GM12878 (cell line): ENCODE results near the gene GLT1D1. TPM values are rescaled to one million over a fixed set of nuclear protein-coding genes. Genes with fewer than 3 reads are reported as not detected.

Experiments
- BACH1 ChIP-seq: fragments of 450-650 bp; IDR thresholded peaks from 2 replicates; pipeline ENCODE4 v1.6.1; 2017; ENCODE audit warnings: mild to moderate bottlenecking, borderline replicate concordance
- CBFB ChIP-seq: IDR thresholded peaks from 2 replicates; pipeline ENCODE4 v1.6.1; 2016; ENCODE audit warnings: antibody characterized with exemption, low read depth
- CEBPZ ChIP-seq: fragments of 150-350 bp; IDR thresholded peaks from 2 replicates; pipeline ENCODE4 v1.6.1; 2016; ENCODE audit warnings: low read depth, low read length
- DPF2 ChIP-seq: fragments of 450-650 bp; IDR thresholded peaks from 2 replicates; pipeline ENCODE4 v1.6.1; 2017; ENCODE audit warnings: mild to moderate bottlenecking
- FOXM1 ChIP-seq: IDR thresholded peaks from 2 replicates; pipeline ENCODE4 v1.6.1; 2012; ENCODE audit warnings: low read depth, mild to moderate bottlenecking, inconsistent platforms, low read length, moderate library complexity
- IRF3 ChIP-seq: fragments of 450-650 bp; IDR thresholded peaks from 2 replicates; pipeline ENCODE4 v1.6.1; 2014; ENCODE audit warnings: mild to moderate bottlenecking
- KAT2A ChIP-seq: conservative IDR thresholded peaks from 2 replicates; pipeline ENCODE4 v1.6.1; 2011; ENCODE audit warnings: low read depth, low read length; ENCODE audit not compliant: control insufficient read depth
- MEF2B ChIP-seq: fragments of 450-650 bp; IDR thresholded peaks from 2 replicates; pipeline ENCODE4 v1.6.1; 2018; ENCODE audit warnings: mild to moderate bottlenecking, moderate library complexity; ENCODE audit not compliant: partially characterized antibody, poor library complexity, severe bottlenecking
- MTA2 ChIP-seq: fragments of 450-650 bp; IDR thresholded peaks from 2 replicates; pipeline ENCODE4 v1.6.1; 2016; ENCODE audit warnings: low read depth, mild to moderate bottlenecking, moderate library complexity
- NR2F1 ChIP-seq: fragments of 450-650 bp; conservative IDR thresholded peaks from 2 replicates; pipeline ENCODE4 v1.6.1; 2017; ENCODE audit warnings: mild to moderate bottlenecking
- POLR2AphosphoS5 ChIP-seq: IDR thresholded peaks from 2 replicates; pipeline ENCODE4 v1.6.1; 2011; ENCODE audit warnings: mild to moderate bottlenecking, low read length, inconsistent platforms
- POU2F2 ChIP-seq: IDR thresholded peaks from 3 replicates; pipeline ENCODE4 v1.6.1; 2011; ENCODE audit warnings: low read depth, mild to moderate bottlenecking, low read length, borderline replicate concordance
- RCOR1 ChIP-seq: conservative IDR thresholded peaks from 2 replicates; pipeline ENCODE4 v1.6.1; 2012; ENCODE audit warnings: low read depth, low read length, improper control_type of control experiment
- RELB ChIP-seq: fragments of 450-650 bp; IDR thresholded peaks from 2 replicates; pipeline ENCODE4 v1.6.1; 2017; ENCODE audit warnings: low read depth, mild to moderate bottlenecking, moderate library complexity
- SKIL ChIP-seq: fragments of 450-650 bp; IDR thresholded peaks from 2 replicates; pipeline ENCODE4 v1.6.1; 2017; ENCODE audit warnings: mild to moderate bottlenecking, low read depth, inconsistent platforms; ENCODE audit not compliant: poor library complexity, severe bottlenecking
- SMC3 ChIP-seq: IDR thresholded peaks from 2 replicates; pipeline ENCODE4 v1.6.1; 2011; ENCODE audit warnings: low read length, improper control_type of control experiment, borderline replicate concordance
- WRNIP1 ChIP-seq: IDR thresholded peaks from 2 replicates; pipeline ENCODE4 v1.6.1; 2011; ENCODE audit warnings: low read depth, low read length, improper control_type of control experiment, borderline replicate concordance
- YY1 ChIP-seq: IDR thresholded peaks from 2 replicates; pipeline ENCODE4 v1.6.1; 2011; ENCODE audit warnings: low read depth, mild to moderate bottlenecking, low read length
- polyA plus RNA-seq, 11 experiments: library from polyadenylated mRNA; depleted of rRNA in 4 of 11; unstranded in 6 of 11; stranded (reverse) in 5 of 11; fragments of >200 nt; fragmentation: Nextera tagmentation in 4 of 11; fragmentation: Illumina TruSeq in 1 of 11; extraction: Ambion mirVana in 4 of 11; extraction: Trizol in 1 of 11; gene quantifications; 1 replicate in 1 of 11; 2 replicates in 10 of 11; pipeline versions ENCODE4 v1.2.1 to v1.2.3, GENCODE V29; 2011 to 2016; ENCODE audit warnings: inconsistent platforms in 2 of 11, missing spikeins in 2 of 11, low read depth in 1 of 11
- total RNA-seq, 4 experiments: library from RNA; depleted of rRNA in 3 of 4; stranded (reverse); fragments of >200 nt in 3 of 4; fragmentation: Illumina TruSeq in 1 of 4; extraction: Trizol in 1 of 4; gene quantifications; 2 replicates each; pipeline versions ENCODE4 v1.2.1 to v1.2.3, GENCODE V29; 2013 to 2021
- TF ChIP-seq, protein P1 (sequence below): IDR thresholded peaks from 2 replicates; pipeline ENCODE4 v1.6.1; 2012; ENCODE audit warnings: low read length, inconsistent platforms

GLT1D1 gene
- total and polyA plus RNA-seq, 10 of the 15 experiments (the other 5 are each of a cell fraction or from before 2014, with no cell fraction given) = 0.42 to 62.8 (median 3.0) TPM

DNA sequence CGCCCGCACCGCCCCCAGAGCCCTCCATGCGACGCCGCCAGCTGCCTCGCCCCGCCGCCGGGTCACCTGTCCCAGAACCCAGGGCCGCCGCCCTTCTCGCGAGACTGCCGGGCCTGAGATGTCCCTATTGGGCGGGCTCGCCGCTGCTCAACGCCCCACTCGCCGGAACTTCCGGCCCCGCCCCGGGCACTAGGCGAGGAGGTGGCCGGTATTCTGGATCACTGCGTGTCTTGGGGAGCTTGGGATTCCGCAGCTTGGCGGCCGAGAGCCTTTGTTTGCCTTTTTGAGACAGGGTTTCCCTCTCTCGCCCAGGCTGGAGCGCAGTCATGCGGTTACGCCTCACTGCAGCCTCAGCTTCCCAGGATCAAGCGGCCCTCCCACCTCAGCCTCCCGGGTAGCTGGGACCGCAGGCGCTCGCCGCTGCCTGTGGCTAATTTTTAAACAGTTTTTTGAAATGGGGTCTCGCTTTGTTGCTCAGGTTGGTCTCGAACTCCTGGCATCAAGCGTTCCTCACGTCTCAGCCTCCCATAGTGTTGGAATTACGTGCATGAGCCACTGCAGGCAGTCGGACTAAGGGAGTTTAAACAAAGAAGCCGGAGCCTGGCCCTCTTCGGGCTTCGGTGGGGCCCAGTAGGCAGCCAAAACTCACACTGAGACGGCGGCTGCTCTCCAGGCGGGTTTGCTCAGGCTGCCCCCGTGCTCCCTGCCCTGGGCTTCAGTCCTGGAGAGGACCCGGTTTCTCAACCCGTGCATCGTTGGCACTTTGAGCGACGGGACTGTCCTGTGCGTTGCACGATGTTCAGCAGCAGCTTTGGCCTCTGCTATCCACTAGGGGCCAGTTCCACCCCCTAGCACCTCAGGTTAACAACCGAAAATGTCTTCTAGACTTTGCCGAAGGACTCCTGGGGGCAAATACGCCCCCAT lies 29.1 kb upstream of the GLT1D1 start, which contains the start of gene SLC15A4 (continued):
- TF ChIP-seq CEBPZ (no peak), MTA2 (no peak), KAT2A (no peak), MEF2B (no peak), SKIL (no peak), WRNIP1 (no peak), IRF3 (0 out of 2 replicates have a peak, but pooled peaks have one; percentile 61), FOXM1 (no peak), BACH1 (peak; percentile 7; the same call in 1 of the 2 replicates), SMC3 (no peak), POLR2AphosphoS5 (peak; percentile 96), RELB (peak; percentile 74; the same call in 1 of the 2 replicates), POU2F2 (peak; percentile 83; the same call in 1 of the 3 replicates), CBFB (peak; percentile 97), DPF2 (peak; percentile 78), YY1 (peak; percentile 84), RCOR1 (peak; percentile 99), NR2F1 (no peak)
- TF ChIP-seq, protein P1, sequence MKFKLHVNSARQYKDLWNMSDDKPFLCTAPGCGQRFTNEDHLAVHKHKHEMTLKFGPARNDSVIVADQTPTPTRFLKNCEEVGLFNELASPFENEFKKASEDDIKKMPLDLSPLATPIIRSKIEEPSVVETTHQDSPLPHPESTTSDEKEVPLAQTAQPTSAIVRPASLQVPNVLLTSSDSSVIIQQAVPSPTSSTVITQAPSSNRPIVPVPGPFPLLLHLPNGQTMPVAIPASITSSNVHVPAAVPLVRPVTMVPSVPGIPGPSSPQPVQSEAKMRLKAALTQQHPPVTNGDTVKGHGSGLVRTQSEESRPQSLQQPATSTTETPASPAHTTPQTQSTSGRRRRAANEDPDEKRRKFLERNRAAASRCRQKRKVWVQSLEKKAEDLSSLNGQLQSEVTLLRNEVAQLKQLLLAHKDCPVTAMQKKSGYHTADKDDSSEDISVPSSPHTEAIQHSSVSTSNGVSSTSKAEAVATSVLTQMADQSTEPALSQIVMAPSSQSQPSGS = no peak
